Measurements from ENCODE around the gene PODXL2.
"Not testable (repeated sequence)": the region's sequence is repeated elsewhere in the genome, so short reads cannot be mapped to it uniquely, and the experiment has no call there.

The PODXL2 gene

DNA sequence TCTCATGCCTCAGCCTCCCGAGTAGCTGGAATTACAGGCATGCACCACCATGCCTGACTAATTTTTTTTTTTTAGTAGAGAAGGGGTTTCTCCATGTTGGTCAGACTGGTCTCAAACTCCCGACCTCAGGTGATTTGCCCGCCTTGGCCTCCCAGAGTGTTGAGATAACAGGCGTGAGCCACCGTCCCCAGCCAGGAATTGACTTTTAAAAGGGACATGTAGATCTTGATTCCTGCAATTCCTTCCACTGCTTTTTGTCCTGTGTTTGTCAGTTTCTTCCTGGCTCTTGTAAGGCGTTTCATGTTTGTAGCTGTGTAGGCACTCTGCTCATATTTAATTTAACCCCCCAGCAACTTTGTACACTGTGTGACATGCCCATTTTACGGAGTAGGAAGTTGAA lies 23.4 kb upstream of the PODXL2 start:
- DNase-seq (ENCODE audit: low read depth): not testable (repeated sequence)

GRCh38 chr3:127606086-127606805 lies 22.7 kb upstream of the PODXL2 start:
- no peak for DNase-seq (ENCODE audit: low read depth)

- DNase-seq (ENCODE audit: low read depth): no peak
Measured at GRCh38 chr3:127606981-127607595, 21.9 kb upstream of the PODXL2 start.

DNA sequence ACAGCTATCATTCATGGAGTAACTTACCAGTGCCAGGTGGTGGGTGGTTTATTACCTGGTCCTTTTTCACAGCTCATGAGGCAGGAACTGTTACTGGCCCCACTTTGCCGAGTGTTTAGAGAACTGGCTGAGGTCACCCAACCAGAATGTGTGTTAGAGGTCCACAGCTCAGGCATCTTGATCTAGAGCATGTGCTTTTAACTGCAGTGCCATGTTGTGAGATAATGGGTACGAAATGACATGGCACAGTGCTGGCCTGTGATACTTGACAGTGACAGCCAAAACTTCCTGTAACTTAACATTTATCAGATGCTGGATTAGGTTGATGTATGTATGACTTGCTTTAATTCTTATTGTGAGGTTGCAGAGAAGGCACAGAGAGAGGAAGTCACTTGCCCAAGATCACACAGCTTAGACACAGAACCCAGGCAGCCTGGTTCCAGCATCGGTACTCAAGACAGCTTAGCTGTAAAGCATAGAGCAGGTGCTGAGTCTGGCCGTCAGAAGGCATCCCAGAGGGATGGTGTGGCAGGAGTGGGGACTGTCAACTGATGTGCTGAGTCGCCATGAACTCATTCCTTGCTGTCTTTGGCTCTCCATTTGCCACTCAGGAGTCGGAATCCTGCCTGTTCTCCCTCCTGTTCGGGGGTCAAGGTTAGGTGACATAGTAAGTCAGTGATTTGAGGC lies 21.2 kb upstream of the PODXL2 start:
- DNase-seq (ENCODE audit: low read depth): no peak

DNA sequence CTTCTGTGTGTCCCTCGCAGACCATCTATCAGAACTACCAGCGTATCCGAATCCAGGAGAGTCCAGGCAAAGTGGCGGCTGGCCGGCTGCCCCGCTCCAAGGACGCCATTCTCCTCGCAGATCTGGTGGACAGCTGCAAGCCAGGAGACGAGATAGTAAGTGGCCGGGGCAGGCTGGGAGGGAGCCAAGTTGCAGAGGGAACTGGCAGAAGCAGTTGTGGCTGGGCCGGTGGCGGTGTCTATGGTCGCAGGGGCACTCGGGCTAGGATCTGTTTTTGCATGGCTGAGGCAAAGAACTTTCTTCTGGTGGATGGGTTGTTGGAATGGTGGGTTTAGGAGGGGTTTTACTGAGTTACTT lies 20.6 kb upstream of the PODXL2 start:
- DNase-seq (ENCODE audit: low read depth): no peak

DNA sequence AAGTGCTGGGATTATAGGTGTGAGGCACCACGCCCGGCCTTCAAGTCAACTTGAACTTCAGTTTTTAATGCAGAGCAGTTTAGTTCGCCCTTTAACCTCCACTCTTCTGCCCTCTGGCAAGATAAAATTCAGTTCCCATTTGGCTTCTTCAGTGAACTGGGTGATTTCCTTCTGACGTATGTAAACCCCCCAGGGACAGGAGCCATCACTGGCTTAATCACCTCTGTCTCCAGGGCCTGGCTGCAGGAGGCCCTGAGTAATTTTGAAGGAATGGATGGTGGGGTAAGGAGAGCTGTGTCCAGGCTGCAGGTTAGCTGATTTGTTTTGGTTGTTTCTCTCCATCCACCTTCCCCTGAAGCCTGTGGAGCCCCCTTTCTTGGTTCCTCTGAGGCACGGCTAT lies 18.9 kb upstream of the PODXL2 start:
- no peak for DNase-seq (ENCODE audit: low read depth)

DNA sequence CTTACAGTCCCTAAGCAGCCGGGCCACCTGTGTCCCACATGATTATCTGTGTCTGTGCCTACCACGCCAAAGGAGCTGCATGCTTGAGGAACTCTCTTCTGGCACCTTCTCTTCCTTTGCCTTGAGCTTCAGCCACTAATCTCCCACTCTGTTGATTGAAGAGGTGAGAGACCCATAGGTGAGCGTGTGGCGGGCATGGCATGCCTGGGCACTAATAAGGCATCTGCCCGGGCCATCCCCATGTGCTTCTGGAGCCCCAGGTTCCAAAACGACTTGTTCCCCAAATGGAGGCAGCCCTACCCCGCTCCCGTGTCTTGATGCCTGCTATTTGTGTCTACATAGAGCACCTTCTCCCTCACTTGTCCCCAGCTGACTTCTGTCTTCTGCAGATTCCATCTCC lies 17.7 kb upstream of the PODXL2 start:
- DNase-seq (ENCODE audit: low read depth): no peak

GRCh38 chr3:127612966-127613365 lies 16.0 kb upstream of the PODXL2 start:
- DNase-seq (ENCODE audit: low read depth): no peak

DNA sequence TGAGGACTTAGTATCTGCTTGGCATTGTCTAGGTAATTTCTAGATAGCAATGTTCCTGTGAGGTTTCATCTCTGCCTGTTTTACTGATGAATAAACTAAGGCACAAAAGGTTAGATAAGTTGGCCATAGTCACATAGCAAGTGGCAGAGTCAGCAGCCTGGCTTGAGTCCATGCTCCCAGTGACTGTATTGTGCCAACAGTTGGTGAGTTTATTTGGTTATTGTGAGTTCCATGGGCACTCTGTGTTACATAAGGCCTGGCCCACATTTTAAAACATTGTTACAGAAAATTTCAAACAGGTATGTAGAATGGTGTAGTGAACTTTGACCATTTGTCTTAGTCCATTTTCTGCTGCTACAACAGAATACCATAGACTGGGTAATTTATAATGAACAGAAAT lies 15.6 kb upstream of the PODXL2 start:
- DNase-seq (ENCODE audit: low read depth): no peak

DNA sequence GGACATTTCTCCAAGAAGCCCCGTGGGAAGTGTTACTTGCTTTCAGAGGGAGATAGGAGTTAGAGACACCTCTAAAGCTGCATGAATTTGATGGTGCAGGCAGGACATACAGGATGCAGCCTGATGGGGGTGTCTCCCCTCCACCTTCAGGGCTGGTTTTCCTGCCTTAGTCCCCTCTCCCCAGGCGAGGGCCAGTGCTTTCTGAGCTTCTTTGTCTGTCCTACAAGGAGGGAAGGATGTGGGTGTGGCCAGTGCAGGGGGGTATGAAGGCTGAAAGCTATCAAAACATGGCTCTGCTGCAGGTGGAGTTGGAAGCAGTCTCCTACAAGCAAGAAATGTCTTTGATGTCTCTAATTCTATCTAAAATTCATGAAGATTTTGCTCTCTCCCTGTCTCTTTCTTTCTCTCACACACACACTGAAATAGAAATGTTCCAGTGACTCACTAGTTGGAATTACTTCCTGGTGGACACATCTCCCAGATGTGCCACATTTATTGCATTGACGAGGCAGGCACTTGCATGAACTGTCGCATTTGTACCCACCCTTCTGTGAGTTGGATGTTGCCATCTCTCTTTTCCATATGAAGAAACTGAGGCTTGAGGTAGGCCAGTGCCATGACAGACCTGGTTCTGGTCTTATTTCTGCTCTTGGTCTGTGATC lies 13.9 kb upstream of the PODXL2 start:
- no peak for DNase-seq (ENCODE audit: low read depth)

DNA sequence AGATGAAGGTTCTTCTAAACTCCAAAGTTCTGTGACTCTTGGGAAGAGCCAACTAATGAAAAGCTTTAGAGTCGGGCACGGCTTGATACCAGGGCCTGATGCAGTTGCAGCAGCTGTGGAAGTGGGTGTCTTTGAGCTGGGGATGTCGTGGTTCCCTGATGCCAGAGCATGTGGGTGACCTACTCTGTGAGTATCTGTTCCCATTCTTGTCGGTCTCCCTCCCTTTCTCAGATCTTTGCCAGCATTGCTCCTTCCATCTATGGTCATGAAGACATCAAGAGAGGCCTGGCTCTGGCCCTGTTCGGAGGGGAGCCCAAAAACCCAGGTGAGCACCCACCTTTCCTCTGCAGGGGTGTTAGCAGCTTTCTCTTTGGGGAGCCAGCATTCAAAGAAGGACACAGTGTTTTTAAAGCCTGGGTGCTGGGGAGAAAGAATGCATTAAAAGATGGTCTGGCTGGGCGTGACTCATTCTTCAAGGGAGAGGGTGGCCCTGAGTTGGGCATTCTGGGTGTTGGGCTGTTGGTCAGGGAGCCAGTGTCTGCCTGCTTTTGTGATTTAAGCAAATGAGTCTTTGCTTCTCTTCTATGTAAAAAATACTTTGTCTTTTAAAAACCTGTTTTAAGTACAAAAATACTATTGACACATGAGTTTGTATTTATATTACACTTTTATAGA lies 13.2 kb upstream of the PODXL2 start:
- DNase-seq (ENCODE audit: low read depth): no peak

GRCh38 chr3:127616836-127617605 lies 12.0 kb upstream of the PODXL2 start:
- no peak for DNase-seq (ENCODE audit: low read depth)

DNA sequence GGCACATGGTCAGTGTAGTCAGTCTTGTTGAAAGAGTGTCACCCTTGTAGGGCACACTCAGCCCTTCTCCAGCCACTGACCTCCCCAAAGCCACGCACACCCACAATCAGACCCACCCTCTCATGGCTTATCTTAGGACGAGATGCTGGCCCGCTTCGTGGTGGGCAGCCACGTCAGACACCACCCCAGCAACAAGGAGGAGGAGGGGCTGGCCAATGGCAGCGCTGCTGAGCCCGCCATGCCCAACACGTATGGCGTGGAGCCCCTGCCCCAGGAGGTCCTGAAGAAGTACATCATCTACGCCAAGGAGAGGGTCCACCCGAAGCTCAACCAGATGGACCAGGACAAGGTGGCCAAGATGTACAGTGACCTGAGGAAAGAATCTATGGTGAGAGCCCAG lies 10.1 kb upstream of the PODXL2 start:
- DNase-seq (ENCODE audit: low read depth): no peak

GRCh38 chr3:127620637-127621375 lies 8.2 kb upstream of the PODXL2 start:
- no peak for DNase-seq (ENCODE audit: low read depth)

DNA sequence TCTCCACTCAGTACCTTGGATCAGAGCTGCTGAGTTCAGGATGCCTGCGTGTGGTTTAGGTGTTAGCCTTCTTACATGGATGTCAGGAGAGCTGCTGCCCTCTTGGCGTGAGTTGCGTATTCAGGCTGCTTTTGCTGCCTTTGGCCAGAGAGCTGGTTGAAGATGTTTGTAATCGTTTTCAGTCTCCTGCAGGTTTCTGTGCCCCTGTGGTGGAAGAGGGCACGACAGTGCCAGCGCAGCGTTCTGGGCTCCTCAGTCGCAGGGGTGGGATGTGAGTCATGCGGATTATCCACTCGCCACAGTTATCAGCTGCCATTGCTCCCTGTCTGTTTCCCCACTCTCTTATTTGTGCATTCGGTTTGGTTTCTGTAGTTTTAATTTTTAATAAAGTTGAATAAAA lies 7.0 kb upstream of the PODXL2 start:
- DNase-seq (ENCODE audit: low read depth): no peak

GRCh38 chr3:127622772-127623576 lies 6.0 kb upstream of the PODXL2 start:
- DNase-seq (ENCODE audit: low read depth): no peak

GRCh38 chr3:127624063-127624462 lies 4.9 kb upstream of the PODXL2 start:
- DNase-seq (ENCODE audit: low read depth): no peak

- DNase-seq (ENCODE audit: low read depth): no peak
Measured at GRCh38 chr3:127625821-127626220, 3.2 kb upstream of the PODXL2 start.

- DNase-seq (ENCODE audit: low read depth): no peak
Measured at GRCh38 chr3:127628426-127628787, 578 bp upstream of the PODXL2 start.

All from activated T-helper 1 cell treated with Interleukin-2 at 50 U/mL for 16 hours (primary cell).